ENCODE measurements around the gene DAZL.
A peak's percentile ranks its signal among the peaks of the same experiment; 100 is the strongest.

GRCh38 chr3:16550676-16551341 is 54.4 kb downstream of the DAZL start:
- TF ChIP-seq OVOL2 (CRISPR knock-in tag; IDR thresholded peaks at IDR 0.05; ENCODE audit: borderline replicate concordance) = no peak
- no peak for TF ChIP-seq ARID4B (CRISPR knock-in tag; IDR thresholded peaks at IDR 0.05; ENCODE audit: borderline replicate concordance)
- no peak for TF ChIP-seq E2F5 (CRISPR knock-in tag; IDR thresholded peaks at IDR 0.05)
- peak; percentile 75 for TF ChIP-seq CTCF (IDR thresholded peaks at IDR 0.05)
- no peak for TF ChIP-seq ATF6 (CRISPR knock-in tag; IDR thresholded peaks at IDR 0.05)
- TF ChIP-seq ZBTB43 (CRISPR knock-in tag; IDR thresholded peaks at IDR 0.05) = no peak
- TF ChIP-seq MAX (CRISPR knock-in tag; IDR thresholded peaks at IDR 0.05) = peak; percentile 73; the same call in 1 of the 2 replicates
- TF ChIP-seq ATF3 (CRISPR knock-in tag; conservative IDR thresholded peaks at IDR 0.05) = no peak
- no peak for TF ChIP-seq ATF1 (CRISPR knock-in tag; IDR thresholded peaks at IDR 0.05)
- TF ChIP-seq ATF2 (CRISPR knock-in tag; IDR thresholded peaks at IDR 0.05; ENCODE audit: borderline replicate concordance, low read depth) = no peak
